K562 (cell line): Measurements from ENCODE around the gene C6orf89. TPM values are rescaled to one million over a fixed set of nuclear protein-coding genes. Genes with fewer than 3 reads are reported as not detected.

Experiments
- ATAC-seq: fragments of 200-7000 bp; cut with Tn5 transposase; 3 replicates; pipeline ENCODE4 v1.9.1; 2020; ENCODE audit warnings: moderate library complexity
- BruUV-seq: library from RNA; stranded (reverse); fragments of 400-500 nt; replicated peaks from 2 replicates; lab custom pipeline; 2021; lab: Mats Ljungman, UMichigan
- CTCF ChIA-PET: fragments of 300-600 bp; formaldehyde crosslinking; extraction: SDS; loops from one replicate; lab custom pipeline; 2021; ENCODE audit warnings: low intra/inter-chr PET ratio; lab: Yijun Ruan, JAX
- POLR2A ChIA-PET: fragments of 300-600, 350-650 bp; sonication (Branson Sonifier 250); formaldehyde crosslinking; extraction: SDS; loops from one replicate; lab custom pipeline; 2021; ENCODE audit warnings: antibody characterized with exemption, inconsistent platforms; lab: Yijun Ruan, JAX
- DNase-seq, 4 experiments: peaks; one replicate each; pipeline versions ENCODE4 v3.0.0 to v3.0.0-alpha.2; 2011 to 2018; ENCODE audit warnings: low spot score in 3 of 4, mixed read lengths in 3 of 4; ENCODE audit errors: extremely low read depth in 1 of 4
- FAIRE-seq: peaks from 2 replicates; lab custom pipeline; 2011; peaks lifted over from hg19 to GRCh38; lab: Jason Lieb, UNC
- H2AFZ ChIP-seq: 2 replicates; pipeline ENCODE4 v1.6.0; 2011; ENCODE audit warnings: low read depth, low read length, control low read depth, inconsistent platforms
- H3K27ac ChIP-seq: fragments of 200-600 bp; 3 replicates; pipeline ENCODE4 v1.8.0; 2011; ENCODE audit warnings: low read depth, mild to moderate bottlenecking, control low read depth, inconsistent platforms, low read length, moderate library complexity, mixed read lengths; ENCODE audit errors: extremely low read depth
- H3K27me3 ChIP-seq, 2 experiments: fragments of 300-600 bp in 1 of 2; 2 replicates in 1 of 2; 3 replicates in 1 of 2; pipeline versions ENCODE4 v1.6.0 to v1.8.0; 2011; ENCODE audit warnings: inconsistent platforms in 2 of 2, low read length in 2 of 2, mild to moderate bottlenecking in 1 of 2, mixed read lengths in 1 of 2, moderate library complexity in 1 of 2; ENCODE audit not compliant: control insufficient read depth in 2 of 2, insufficient read depth in 2 of 2
- H3K36me3 ChIP-seq: fragments of 300-600 bp; 3 replicates; pipeline ENCODE4 v1.8.0; 2011; ENCODE audit warnings: mild to moderate bottlenecking, low read length, inconsistent platforms; ENCODE audit not compliant: control insufficient read depth, insufficient read depth
- H3K4me1 ChIP-seq, 2 experiments: fragments of 200-600 bp in 1 of 2; replicated peaks in 1 of 2; 2 replicates in 1 of 2; 3 replicates in 1 of 2; pipeline versions ENCODE4 v1.5.1 to v1.8.0; 2011; ENCODE audit warnings: inconsistent platforms in 2 of 2, low read length in 2 of 2, mild to moderate bottlenecking in 1 of 2, mixed read lengths in 1 of 2, moderate library complexity in 1 of 2; ENCODE audit not compliant: control insufficient read depth in 2 of 2, insufficient read depth in 2 of 2
- H3K4me2 ChIP-seq: 2 replicates; pipeline ENCODE4 v1.6.1; 2011; ENCODE audit warnings: low read length, control low read depth, inconsistent platforms, mixed read lengths; ENCODE audit not compliant: insufficient read depth
- H3K4me3 ChIP-seq: fragments of 200-600 bp; sonication (generic), shearing (Covaris generic); 2 replicates; pipeline ENCODE4 v1.5.1; 2016; ENCODE audit warnings: control low read depth, inconsistent platforms
- H3K79me2 ChIP-seq: fragments of 200-600 bp; 3 replicates; pipeline ENCODE4 v1.8.0; 2011; ENCODE audit warnings: low read length, inconsistent platforms; ENCODE audit not compliant: control insufficient read depth, insufficient read depth
- H3K9ac ChIP-seq, 2 experiments: 2 replicates each; pipeline versions ENCODE4 v1.6.0 to v1.6.1; 2011; ENCODE audit warnings: low read depth in 2 of 2, low read length in 2 of 2, control low read depth in 1 of 2, inconsistent platforms in 1 of 2, mild to moderate bottlenecking in 1 of 2, mixed read lengths in 1 of 2; ENCODE audit not compliant: insufficient read depth in 1 of 2
- H3K9me1 ChIP-seq: one replicate; pipeline ENCODE4 v1.6.0; 2011; ENCODE audit warnings: inconsistent platforms, mild to moderate bottlenecking, low read length, moderate library complexity; ENCODE audit not compliant: control insufficient read depth, insufficient read depth
- H3K9me3 ChIP-seq: replicated peaks from 2 replicates; pipeline ENCODE4 v1.5.1; 2011; ENCODE audit warnings: low read depth, low read length, inconsistent platforms; ENCODE audit not compliant: control insufficient read depth, insufficient read depth
- H4K20me1 ChIP-seq: replicated peaks from 2 replicates; pipeline ENCODE4 v1.6.1; 2011; ENCODE audit warnings: low read length, inconsistent platforms, mixed read lengths; ENCODE audit not compliant: control insufficient read depth, insufficient read depth
- C11orf30 ChIP-seq: fragments of 450-650 bp; IDR thresholded peaks from 2 replicates; pipeline ENCODE4 v1.6.1; 2016; ENCODE audit warnings: low read depth, mild to moderate bottlenecking
- CTCFL ChIP-seq: IDR thresholded peaks from 2 replicates; pipeline ENCODE4 v1.6.1; 2011; ENCODE audit warnings: borderline replicate concordance, low read depth, mild to moderate bottlenecking, moderate library complexity, low read length; ENCODE audit not compliant: insufficient read depth, poor library complexity, severe bottlenecking
- GABPA ChIP-seq: fragments of 200-800 bp; sonication (Bioruptor generic); conservative IDR thresholded peaks from 2 replicates; pipeline ENCODE4 v1.6.1; 2016; ENCODE audit warnings: low read depth, missing genetic modification characterization, missing compliant biosample characterization
- KAT7 ChIP-seq: sonication (generic); formaldehyde crosslinking; IDR thresholded peaks from 2 replicates; pipeline ENCODE4 v1.8.0; 2022; ENCODE audit warnings: missing genetic modification reagents, mild to moderate bottlenecking, borderline replicate concordance
- NCOA1 ChIP-seq: fragments of 450-650 bp; IDR thresholded peaks from 2 replicates; pipeline ENCODE4 v1.6.1; 2016; ENCODE audit warnings: low read depth
- RBM17 ChIP-seq: fragments of 200-400 bp; formaldehyde crosslinking; IDR thresholded peaks from 2 replicates; pipeline ENCODE4 v1.6.1; 2017; ENCODE audit warnings: low read depth, mild to moderate bottlenecking, low read length, borderline replicate concordance
- RBM22 ChIP-seq: fragments of 200-400 bp; formaldehyde crosslinking; IDR thresholded peaks from 2 replicates; pipeline ENCODE4 v1.6.1; 2018; ENCODE audit warnings: low read length, low read depth; ENCODE audit not compliant: poor library complexity, severe bottlenecking
- ZNF384 ChIP-seq: IDR thresholded peaks from 2 replicates; pipeline ENCODE4 v1.6.1; 2012; ENCODE audit warnings: low read depth, low read length, improper control_type of control experiment
- ZNF436 ChIP-seq: fragments of 250-450, 450-650 bp; sonication (Bioruptor Pico); formaldehyde crosslinking; IDR thresholded peaks from 2 replicates; pipeline ENCODE4 v1.7.0; 2020; ENCODE audit warnings: mild to moderate bottlenecking
- ZNF583 ChIP-seq: fragments of 250-450 bp; sonication (Bioruptor Pico); IDR thresholded peaks from 2 replicates; pipeline ENCODE4 v1.4.0; 2020
- WGBS: fragments of 100-300 bp; shearing (Covaris generic); methylation state at CpG from one replicate; pipeline ENCODE4 v1.1.6; 2016; ENCODE audit warnings: low coverage, mixed read lengths; ENCODE audit not compliant: insufficient coverage; ENCODE audit errors: missing lambda C conversion rate; 5-methylcytosine and 5-hydroxymethylcytosine counted together
- in situ Hi-C: fragments of 300-500 bp; cut with MboI; formaldehyde crosslinking; loops from 4 replicates; pipeline ENCODE4 v1.15.0; 2018; ENCODE audit warnings: inconsistent platforms, mixed read lengths
- intact Hi-C: fragments of 100-400 bp; cut with micrococcal nuclease; formaldehyde crosslinking; loops from 2 replicates; pipeline ENCODE4 v1.14.2; 2022
- polyA plus RNA-seq, 8 experiments: library from polyadenylated mRNA; depleted of rRNA in 4 of 8; stranded (reverse) in 5 of 8; unstranded in 3 of 8; fragments of >200 nt; fragmentation: Nextera tagmentation in 2 of 8; fragmentation: Illumina TruSeq in 1 of 8; extraction: Ambion mirVana in 2 of 8; extraction: Trizol in 1 of 8; gene quantifications; 2 replicates each; pipeline versions ENCODE4 v1.2.1 to v1.2.3, GENCODE V29; 2011 to 2014; ENCODE audit warnings: inconsistent platforms in 1 of 8, missing spikeins in 1 of 8
- total RNA-seq, 7 experiments: library from RNA; depleted of rRNA in 6 of 7; stranded (reverse); fragments of >200 nt in 6 of 7; fragmentation: Illumina TruSeq in 2 of 7; extraction: Trizol in 2 of 7; gene quantifications; 2 replicates each; pipeline versions ENCODE4 v1.2.1 to v1.2.3, GENCODE V29; 2011 to 2021; ENCODE audit warnings: low replicate concordance in 1 of 7

Gene C6orf89
- total and polyA plus RNA-seq, 9 of the 15 experiments (the other 6 are each of a cell fraction or from before 2014, with no cell fraction given) = 35.2 to 111 (median 58.5) TPM

- DNase-seq (no peak), ATAC-seq (no peak), FAIRE-seq (no peak)
- H3K9me1 ChIP-seq = peaks cover under 1% of the 10 kb centered on the region
- no peak for TF ChIP-seq GABPA
- TF ChIP-seq ZNF436 = no peak
- TF ChIP-seq NCOA1 = no peak
- TF ChIP-seq RBM17 = no peak
- TF ChIP-seq ZNF583 = no peak
- no peak for TF ChIP-seq KAT7
- no peak for TF ChIP-seq CTCFL
- TF ChIP-seq C11orf30 = no peak
- TF ChIP-seq ZNF384 = no peak
- TF ChIP-seq RBM22 = no peak
- no peak overlapping the region for H3K4me2 ChIP-seq
- H3K9ac ChIP-seq = no peak overlapping the region
- intact Hi-C loops (no loop called here), in situ Hi-C loops (no loop called here)
- H3K27me3 ChIP-seq = no peaks in the 10 kb centered on the region
- peaks cover 11% of the 10 kb centered on the region; the same call in 1 of the 2 replicates for H4K20me1 ChIP-seq
- H3K27ac ChIP-seq = no peak overlapping the region
- WGBS = 89% methylated on average over 1 of the region's 1 CpG
- no peak overlapping the region for H2AFZ ChIP-seq
- no peaks in the 10 kb centered on the region for H3K9me3 ChIP-seq
- no peaks in the 10 kb centered on the region for H3K79me2 ChIP-seq
- peaks cover 100% of the 10 kb centered on the region for H3K36me3 ChIP-seq
- BruUV-seq = no TSS peak
- H3K4me1 ChIP-seq = peaks cover 2 to 7% of the 10 kb centered on the region in 2 experiments; a peak in 4 of 5 replicates
- POLR2A ChIA-PET = no interaction called here
- no peak overlapping the region for H3K4me3 ChIP-seq
- CTCF ChIA-PET = no interaction called here
These were observed 87.4 kb downstream of the C6orf89 start for GRCh38 chr6:36973190-36973589.
